Prostate gland (tissue), 2 donors: ENCODE results near the gene RASAL2. TPM values are rescaled to one million over a fixed set of nuclear protein-coding genes. Genes with fewer than 3 reads are reported as not detected.

Source experiments
- DNase-seq: peaks from one replicate; pipeline ENCODE4 v3.0.0-alpha.2; 2019; ENCODE audit warnings: low spot score
- H3K27ac ChIP-seq, 2 donors: fragments of 200-600 bp; sonication (generic); 2 replicates each; pipeline ENCODE4 v1.5.1; 2017 to 2019
- H3K27me3 ChIP-seq: fragments of 200-600 bp; sonication (generic); replicated peaks from 2 replicates; pipeline ENCODE4 v1.5.1; 2019; ENCODE audit not compliant: insufficient read depth
- H3K36me3 ChIP-seq, 2 donors: fragments of 200-600 bp; sonication (generic); 1 replicate in 1 of 2; 2 replicates in 1 of 2; pipeline versions ENCODE4 v1.5.1 to v1.8.1; 2017 to 2019
- H3K4me1 ChIP-seq: fragments of 200-600 bp; sonication (generic); replicated peaks from 2 replicates; pipeline ENCODE4 v1.5.1; 2019
- H3K4me3 ChIP-seq, 2 donors: fragments of 200-600 bp; sonication (generic); 2 replicates each; pipeline ENCODE4 v1.5.1; 2017 to 2019
- H3K9me3 ChIP-seq: fragments of 200-600 bp; sonication (generic); 2 replicates; pipeline ENCODE4 v1.5.1; 2017
- POLR2A ChIP-seq: fragments of 450-650 bp; IDR thresholded peaks from one replicate; pipeline ENCODE4 v1.6.1; 2016; ENCODE audit warnings: antibody characterized with exemption, mild to moderate bottlenecking
- POLR2AphosphoS5 ChIP-seq: sonication (generic); formaldehyde crosslinking; IDR thresholded peaks from one replicate; pipeline ENCODE4 v1.6.1; 2017; ENCODE audit warnings: antibody characterized with exemption
- WGBS: methylation state at CpG from one replicate; pipeline ENCODE4 v1.1.5; 2018; 5-methylcytosine and 5-hydroxymethylcytosine counted together
- intact Hi-C: fragments of 100-400 bp; cut with DNase I; formaldehyde crosslinking; loops from one replicate; pipeline ENCODE4 v1.14.2; 2022
- total RNA-seq, 2 donors: library from RNA; depleted of rRNA; stranded (reverse); fragments of >200 nt; gene quantifications; one replicate each; pipeline ENCODE4 v1.1.0, GENCODE V29; 2016
- TF ChIP-seq, protein P1 (sequence below), 4 experiments: fragments of 200-600 bp in 2 of 4; fragments of 450-650 bp in 2 of 4; sonication (generic) in 2 of 4; IDR thresholded peaks; 1 replicate in 3 of 4; 2 replicates in 1 of 4; pipeline ENCODE4 v1.5.1; 2016 to 2019; ENCODE audit warnings: antibody characterized with exemption in 4 of 4, mild to moderate bottlenecking in 2 of 4, moderate library complexity in 2 of 4

Gene RASAL2
- total RNA-seq, 2 donors from 2014 or later = 9.2 to 36.9 TPM

DNA sequence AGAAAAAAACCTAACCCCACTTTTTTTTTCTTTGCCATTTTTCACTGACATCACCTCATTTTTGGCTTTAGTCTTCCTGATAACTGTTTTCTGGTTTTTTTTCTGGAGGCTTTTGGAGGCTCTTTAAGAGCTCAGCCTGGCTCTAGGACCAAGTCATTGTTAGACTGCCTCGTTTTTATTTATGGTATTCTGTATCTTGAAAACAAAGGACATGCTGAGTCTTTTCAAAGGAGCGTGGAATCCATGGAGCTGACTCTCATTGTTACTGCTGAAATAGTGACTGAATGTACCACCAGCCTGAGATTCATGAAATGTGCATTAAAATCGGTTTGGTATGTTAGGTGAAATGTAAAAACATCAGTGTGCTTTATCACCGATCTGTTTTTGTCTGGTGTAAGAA is 28.0 kb downstream of the RASAL2 start:
- intact Hi-C loops = no loop called here
- no peaks in the 10 kb centered on the region for H3K27me3 ChIP-seq

DNA sequence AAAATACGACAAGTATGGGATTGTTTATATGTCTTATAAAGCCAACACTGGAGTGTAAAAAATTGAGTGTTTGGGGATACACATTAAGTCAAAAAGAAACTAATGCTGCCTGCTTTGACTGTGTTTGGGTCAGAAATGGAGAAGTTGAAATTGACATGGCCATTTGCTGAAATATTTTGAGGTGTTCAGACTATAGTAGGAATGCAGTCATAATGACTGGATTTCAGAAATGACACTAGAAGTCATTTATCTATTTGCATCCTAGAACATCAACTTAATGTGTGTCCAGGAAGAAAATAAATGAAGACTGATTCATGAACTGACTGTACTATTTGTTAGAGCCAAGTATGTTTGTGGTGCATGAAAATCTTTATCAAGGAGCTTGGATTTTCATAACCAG is 28.4 kb downstream of the RASAL2 start:
- H3K27ac ChIP-seq = no peak overlapping the region
- TF ChIP-seq, protein P1, sequence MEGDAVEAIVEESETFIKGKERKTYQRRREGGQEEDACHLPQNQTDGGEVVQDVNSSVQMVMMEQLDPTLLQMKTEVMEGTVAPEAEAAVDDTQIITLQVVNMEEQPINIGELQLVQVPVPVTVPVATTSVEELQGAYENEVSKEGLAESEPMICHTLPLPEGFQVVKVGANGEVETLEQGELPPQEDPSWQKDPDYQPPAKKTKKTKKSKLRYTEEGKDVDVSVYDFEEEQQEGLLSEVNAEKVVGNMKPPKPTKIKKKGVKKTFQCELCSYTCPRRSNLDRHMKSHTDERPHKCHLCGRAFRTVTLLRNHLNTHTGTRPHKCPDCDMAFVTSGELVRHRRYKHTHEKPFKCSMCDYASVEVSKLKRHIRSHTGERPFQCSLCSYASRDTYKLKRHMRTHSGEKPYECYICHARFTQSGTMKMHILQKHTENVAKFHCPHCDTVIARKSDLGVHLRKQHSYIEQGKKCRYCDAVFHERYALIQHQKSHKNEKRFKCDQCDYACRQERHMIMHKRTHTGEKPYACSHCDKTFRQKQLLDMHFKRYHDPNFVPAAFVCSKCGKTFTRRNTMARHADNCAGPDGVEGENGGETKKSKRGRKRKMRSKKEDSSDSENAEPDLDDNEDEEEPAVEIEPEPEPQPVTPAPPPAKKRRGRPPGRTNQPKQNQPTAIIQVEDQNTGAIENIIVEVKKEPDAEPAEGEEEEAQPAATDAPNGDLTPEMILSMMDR (IDR thresholded peaks at IDR 0.05) = no peak
- no peak for TF ChIP-seq POLR2A
- no peak for TF ChIP-seq POLR2AphosphoS5
- no peaks in the 10 kb centered on the region for H3K9me3 ChIP-seq
- intact Hi-C loops = no loop called here
- H3K27me3 ChIP-seq = no peaks in the 10 kb centered on the region
- no peaks in the 10 kb centered on the region for H3K4me1 ChIP-seq
- no peak overlapping the region for H3K4me3 ChIP-seq
- DNase-seq = no peak
- no peaks in the 10 kb centered on the region for H3K36me3 ChIP-seq
- 37% methylated on average over 1 of the region's 1 CpG for WGBS

More for the DNA sequence above, 28.0 kb downstream of the RASAL2 start:
- no peaks in the 10 kb centered on the region for H3K9me3 ChIP-seq
- no peaks in the 10 kb centered on the region for H3K4me1 ChIP-seq
- no peaks in the 10 kb centered on the region for H3K36me3 ChIP-seq
- no peak for DNase-seq
- WGBS = 42% methylated on average over 4 of the region's 4 CpGs
- H3K4me3 ChIP-seq = no peak overlapping the region
- H3K27ac ChIP-seq = no peak overlapping the region
- TF ChIP-seq, protein P1 (IDR thresholded peaks at IDR 0.05) = no peak
- no peak for TF ChIP-seq POLR2AphosphoS5
- TF ChIP-seq POLR2A = no peak

DNA sequence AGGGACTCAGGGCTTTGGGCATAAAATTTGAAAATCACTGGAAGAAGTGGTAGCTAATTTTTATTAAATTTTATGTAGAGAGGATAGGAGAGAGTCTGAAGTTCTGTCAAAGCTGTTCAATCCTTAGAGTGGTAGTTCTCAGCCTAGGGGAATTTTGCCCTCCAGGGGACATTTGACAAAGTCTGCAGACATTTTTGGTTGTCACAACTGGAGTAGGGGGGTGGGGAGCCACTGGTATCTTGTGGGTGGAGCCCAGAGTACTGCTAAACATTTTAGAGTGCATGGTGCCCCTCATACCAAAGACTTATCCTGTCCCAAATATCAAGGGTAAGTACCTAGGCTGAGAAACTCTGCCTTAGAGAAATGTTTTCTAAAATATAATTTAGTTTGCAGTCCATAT is 30.2 kb downstream of the RASAL2 start:
- Histone ChIP-seq H3K36me3 (no peaks in the 10 kb centered on the region), H3K4me3 (no peak overlapping the region), H3K27me3 (no peaks in the 10 kb centered on the region), H3K9me3 (no peaks in the 10 kb centered on the region), H3K4me1 (no peaks in the 10 kb centered on the region), H3K27ac (no peak overlapping the region)
- TF ChIP-seq POLR2AphosphoS5 = no peak
- TF ChIP-seq POLR2A = no peak
- TF ChIP-seq, protein P1 (IDR thresholded peaks at IDR 0.05) = no peak
- DNase-seq = no peak
- intact Hi-C loops = no loop called here

DNA sequence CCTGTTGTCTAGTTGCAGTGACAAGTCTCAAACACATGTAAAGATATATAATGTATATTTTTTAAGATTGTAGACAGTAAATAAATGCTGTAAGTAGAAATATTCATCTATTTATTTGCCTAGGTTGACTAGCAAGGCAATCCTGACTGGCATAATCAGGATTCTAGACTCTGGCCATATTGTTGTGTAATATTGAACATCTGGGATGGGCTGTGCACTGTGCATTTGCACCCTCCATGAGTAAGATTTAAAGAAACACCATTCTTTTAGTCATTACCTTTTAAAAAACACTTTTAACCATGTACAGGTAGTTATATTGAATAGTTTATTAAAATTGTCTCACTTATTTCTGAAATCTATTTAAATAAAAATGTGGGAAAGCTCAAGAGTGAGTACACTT is 32.4 kb downstream of the RASAL2 start:
- TF ChIP-seq POLR2A (no peak), POLR2AphosphoS5 (no peak)
- TF ChIP-seq, protein P1 (IDR thresholded peaks at IDR 0.05) = no peak
- no peak for DNase-seq
- no peaks in the 10 kb centered on the region for H3K9me3 ChIP-seq

DNA sequence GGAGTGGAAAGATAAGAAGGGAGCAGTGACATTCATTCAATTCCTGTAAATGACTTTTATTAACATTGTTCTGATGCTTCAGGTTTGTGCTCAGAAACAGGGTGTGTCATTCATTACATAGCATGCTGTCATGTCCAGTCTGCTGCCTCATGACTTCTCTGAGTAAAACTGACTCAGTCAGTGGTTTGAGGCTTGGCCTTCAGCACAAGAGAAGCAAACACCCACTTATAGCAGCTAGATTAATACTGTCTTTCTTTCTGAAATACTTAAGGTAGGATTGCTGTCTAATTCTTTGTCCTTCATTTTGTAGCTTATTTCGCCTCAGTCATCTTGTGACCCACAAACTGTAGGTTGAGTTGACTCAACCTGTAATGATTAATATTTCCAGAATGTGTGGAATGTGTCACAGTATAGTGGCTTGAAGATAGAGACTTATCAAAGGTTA is 32.9 kb downstream of the RASAL2 start:
- DNase-seq = no peak
- H3K27me3 ChIP-seq = no peaks in the 10 kb centered on the region
- WGBS = 97% methylated on average over 1 of the region's 1 CpG
- no peak overlapping the region for H3K4me3 ChIP-seq
- no peaks in the 10 kb centered on the region for H3K4me1 ChIP-seq
- H3K9me3 ChIP-seq = no peaks in the 10 kb centered on the region
- H3K36me3 ChIP-seq = no peaks in the 10 kb centered on the region
- no peak overlapping the region for H3K27ac ChIP-seq
- TF ChIP-seq, protein P1 (IDR thresholded peaks at IDR 0.05) = no peak
- no peak for TF ChIP-seq POLR2A
- no peak for TF ChIP-seq POLR2AphosphoS5
- intact Hi-C loops = no loop called here

More for the DNA sequence above, 32.4 kb downstream of the RASAL2 start:
- Histone ChIP-seq H3K4me1 (no peaks in the 10 kb centered on the region), H3K36me3 (no peaks in the 10 kb centered on the region), H3K4me3 (no peak overlapping the region), H3K27ac (no peak overlapping the region), H3K27me3 (no peaks in the 10 kb centered on the region)
- intact Hi-C loops = no loop called here
